HG03159 (cell line): Measurements from ENCODE around the gene DNAH9.

Experiments
- ATAC-seq: cut with Tn5 transposase; IDR thresholded peaks from one replicate; pipeline ENCODE4 v1.9.1; 2021; ENCODE audit warnings: mild to moderate bottlenecking, moderate library complexity; ENCODE audit not compliant: unreplicated experiment

Gene DNAH9

GRCh38 chr17:11589716-11590115 is 8.6 kb upstream of the DNAH9 start:
- ATAC-seq = no peak

- ATAC-seq = no peak
These were observed 3.4 kb downstream of the DNAH9 start for GRCh38 chr17:11601661-11602060.

GRCh38 chr17:11608396-11608795 is 10.1 kb downstream of the DNAH9 start:
- ATAC-seq = no peak

- no peak for ATAC-seq
These were observed 12.8 kb downstream of the DNAH9 start for GRCh38 chr17:11610999-11611566.

- no peak for ATAC-seq
These were observed 14.7 kb downstream of the DNAH9 start for GRCh38 chr17:11612956-11613355.

GRCh38 chr17:11618861-11619566 is 20.7 kb downstream of the DNAH9 start:
- ATAC-seq = no peak

GRCh38 chr17:11622492-11622891 is 24.2 kb downstream of the DNAH9 start:
- no peak for ATAC-seq

- no peak for ATAC-seq
These were observed 26.7 kb downstream of the DNAH9 start for GRCh38 chr17:11624976-11625375.

GRCh38 chr17:11625878-11626277 is 27.6 kb downstream of the DNAH9 start:
- no peak for ATAC-seq

GRCh38 chr17:11627301-11627940 is 29.2 kb downstream of the DNAH9 start:
- no peak for ATAC-seq

- ATAC-seq = no peak
These were observed 30.1 kb downstream of the DNAH9 start for GRCh38 chr17:11628374-11628773.

- no peak for ATAC-seq
These were observed 30.6 kb downstream of the DNAH9 start for GRCh38 chr17:11628831-11629230.

GRCh38 chr17:11636771-11637170 is 38.5 kb downstream of the DNAH9 start:
- no peak for ATAC-seq

- no peak for ATAC-seq
These were observed 39.5 kb downstream of the DNAH9 start for GRCh38 chr17:11637796-11638195.

GRCh38 chr17:11638700-11639265 is 40.5 kb downstream of the DNAH9 start:
- ATAC-seq = no peak

GRCh38 chr17:11639736-11640462 is 41.6 kb downstream of the DNAH9 start:
- no peak for ATAC-seq

GRCh38 chr17:11640463-11640814 is 42.2 kb downstream of the DNAH9 start:
- ATAC-seq = no peak

GRCh38 chr17:11641521-11642275 is 43.4 kb downstream of the DNAH9 start:
- ATAC-seq = no peak

GRCh38 chr17:11642655-11643054 is 44.4 kb downstream of the DNAH9 start:
- no peak for ATAC-seq

- peak; percentile 30 for ATAC-seq
These were observed 45.6 kb downstream of the DNAH9 start for GRCh38 chr17:11643851-11644250.
